ENCODE results near the gene HOXB9. TPM values are rescaled to one million over a fixed set of nuclear protein-coding genes. Genes with fewer than 3 reads are reported as not detected.

The HOXB9 gene
- total RNA-seq, 1 donor from 2014 or later = not detected

Other genes starting within 250 kb of the HOXB9 start
- not detected in 2 replicates for gene SKAP1, start 196.1 kb downstream of the HOXB9 start, total RNA-seq
- gene HOXB1, start 95.3 kb downstream of the HOXB9 start, total RNA-seq = not detected in 2 replicates
- 5.1 and 5.3 TPM in 2 replicates for gene HOXB2, start 81.2 kb downstream of the HOXB9 start, total RNA-seq
- gene HOXB4, start 48.0 kb downstream of the HOXB9 start, total RNA-seq = 3.0 and 5.1 TPM in 2 replicates
- gene HOXB3, start 36.1 kb downstream of the HOXB9 start, total RNA-seq = 6.9 and 7.5 TPM in 2 replicates
- gene HOXB5, start 32.6 kb downstream of the HOXB9 start, total RNA-seq = 0.07 TPM in 1 of 2 replicates, not detected in the other
- 0.11 and 0.92 TPM in 2 replicates for gene HOXB6, start 21.4 kb downstream of the HOXB9 start, total RNA-seq
- gene HOXB7, start 15.3 kb downstream of the HOXB9 start, total RNA-seq = 0.11 and 0.59 TPM in 2 replicates
- not detected in 2 replicates for gene HOXB8, start 11.1 kb downstream of the HOXB9 start, total RNA-seq
- not detected in 2 replicates for gene PRAC1, start 96.2 kb upstream of the HOXB9 start, total RNA-seq
- gene PRAC2, start 96.8 kb upstream of the HOXB9 start, total RNA-seq = not detected in 2 replicates
- not detected in 2 replicates for gene HOXB13, start 102.4 kb upstream of the HOXB9 start, total RNA-seq
- not detected in 2 replicates for gene TTLL6, start 190.9 kb upstream of the HOXB9 start, total RNA-seq
- gene CALCOCO2, start 204.7 kb upstream of the HOXB9 start, total RNA-seq = 30.4 and 58.9 TPM in 2 replicates

Data from pulmonary artery endothelial cell (primary cell).